NCI-H1105 (cell line): ENCODE data around the gene HOXD12.

ENCODE experiments used
- DNase-seq: peaks from one replicate; lab custom pipeline; 2025; lab: John Stamatoyannopoulos, UW

HOXD12 gene

DNA sequence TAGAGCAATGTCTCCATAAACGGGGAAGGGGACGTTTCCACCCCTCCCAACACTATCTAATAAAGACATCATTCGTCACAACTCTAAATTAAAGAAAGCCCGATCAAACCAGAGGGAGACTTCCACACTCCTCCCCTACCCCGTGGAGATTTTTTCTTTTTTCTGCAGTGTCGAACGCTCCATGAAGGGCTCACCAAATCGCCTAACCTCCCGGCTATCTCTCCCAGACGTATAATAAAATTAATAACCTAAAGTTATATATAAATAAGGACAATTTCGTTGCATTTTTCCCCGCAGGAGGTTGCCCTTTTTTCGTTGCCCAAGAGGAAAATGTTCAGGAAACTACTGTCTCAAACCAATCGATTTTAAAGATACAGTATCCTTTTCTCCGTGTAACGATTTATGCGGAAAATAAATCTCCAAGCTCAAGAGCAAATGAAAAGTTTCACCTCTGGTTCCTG is 18.2 kb upstream of the HOXD12 start:
- DNase-seq: no peak

DNA sequence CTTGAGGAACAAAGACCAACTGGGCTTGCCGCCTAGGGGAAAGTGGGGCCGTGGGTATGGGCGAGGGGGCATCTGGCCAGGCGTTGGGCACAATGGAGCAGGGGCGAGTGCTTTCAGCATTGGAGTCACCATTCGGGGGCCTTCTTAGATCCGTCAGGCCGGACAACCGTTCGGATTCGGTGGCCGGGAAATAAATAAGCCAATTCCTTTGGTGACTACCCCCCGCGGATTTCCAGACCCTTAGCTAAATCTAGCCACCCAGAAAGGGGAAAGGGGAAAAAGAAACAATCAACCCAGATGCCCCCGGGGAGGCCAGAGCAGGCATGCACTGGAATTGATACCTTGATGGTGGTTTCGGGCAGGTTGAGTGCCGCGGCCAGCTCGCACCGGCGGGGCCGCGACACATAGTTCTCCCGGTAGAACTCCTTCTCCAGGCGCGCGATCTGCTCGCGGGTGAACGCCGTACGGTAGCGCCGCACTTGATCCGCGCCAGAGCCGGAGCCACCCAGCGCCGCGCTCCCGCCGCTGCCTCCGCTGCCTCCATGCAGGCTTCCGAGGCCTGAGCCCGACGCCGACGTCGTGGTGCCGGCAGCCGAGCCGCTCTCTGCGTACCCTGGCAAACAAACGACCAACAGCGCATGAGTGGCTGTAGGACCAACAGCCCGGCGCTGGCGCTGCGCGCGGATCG is 17.6 kb upstream of the HOXD12 start:
- DNase-seq: no peak

DNA sequence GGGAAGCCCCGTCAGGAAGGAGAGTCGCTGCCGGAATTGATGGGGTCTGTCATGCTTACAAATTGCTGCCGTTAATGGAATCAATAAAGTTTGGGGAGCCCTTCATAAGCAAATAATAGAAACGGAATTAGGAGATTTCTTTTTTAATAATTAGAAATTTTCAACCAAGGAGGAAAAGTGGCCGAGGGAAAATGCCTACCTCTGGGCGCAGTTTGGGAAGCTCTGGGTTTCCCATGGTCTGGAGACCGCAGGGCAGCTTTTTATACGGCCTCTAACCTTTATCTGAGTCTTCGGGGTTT is 17.1 kb upstream of the HOXD12 start:
- no peak for DNase-seq

DNA sequence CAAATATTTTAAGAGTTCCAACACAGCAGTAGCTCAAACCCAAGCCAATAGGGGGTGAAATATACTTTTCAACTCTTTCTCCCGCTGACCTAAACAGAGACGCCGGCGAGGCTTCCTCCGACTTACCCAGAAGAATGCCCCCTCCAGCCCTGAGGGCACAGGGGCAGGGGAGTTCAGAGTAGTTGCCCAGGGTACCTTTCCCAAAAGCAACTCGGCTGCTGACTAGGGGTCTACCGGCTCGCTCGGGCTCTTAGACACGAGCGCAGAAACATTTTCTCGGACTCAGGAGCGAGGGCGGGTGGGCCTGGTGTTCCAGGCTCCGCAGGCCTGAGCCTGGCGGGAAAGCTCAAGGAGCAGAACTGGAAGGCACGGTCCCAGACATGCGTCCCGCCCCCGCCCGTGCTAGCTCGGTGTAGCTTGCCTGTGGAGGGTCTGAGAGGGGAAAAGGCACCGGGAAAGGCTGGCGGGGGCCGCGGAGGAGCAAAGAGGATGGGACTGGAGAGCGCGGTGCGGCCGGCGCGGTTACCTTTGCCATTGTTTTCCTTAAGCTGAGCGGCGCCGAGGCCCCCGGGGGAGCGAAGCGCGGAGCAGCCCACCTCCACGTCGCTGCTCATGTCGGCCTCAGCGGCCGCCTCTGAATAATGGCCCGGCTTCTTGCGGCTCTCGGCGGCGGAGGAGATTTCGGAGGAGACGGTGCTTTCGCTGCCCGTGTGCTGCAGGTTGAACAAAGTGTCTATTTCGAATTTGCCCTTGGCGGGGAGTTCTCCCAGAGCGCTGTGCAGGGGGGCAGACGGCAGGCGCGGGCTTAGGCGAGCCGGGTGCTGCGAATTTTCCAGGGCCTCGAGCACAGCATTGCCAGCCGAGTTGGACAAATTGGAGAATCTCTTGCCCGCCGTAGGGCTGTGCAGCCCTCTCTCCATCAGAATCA is 16.5 kb upstream of the HOXD12 start:
- DNase-seq: no peak

DNA sequence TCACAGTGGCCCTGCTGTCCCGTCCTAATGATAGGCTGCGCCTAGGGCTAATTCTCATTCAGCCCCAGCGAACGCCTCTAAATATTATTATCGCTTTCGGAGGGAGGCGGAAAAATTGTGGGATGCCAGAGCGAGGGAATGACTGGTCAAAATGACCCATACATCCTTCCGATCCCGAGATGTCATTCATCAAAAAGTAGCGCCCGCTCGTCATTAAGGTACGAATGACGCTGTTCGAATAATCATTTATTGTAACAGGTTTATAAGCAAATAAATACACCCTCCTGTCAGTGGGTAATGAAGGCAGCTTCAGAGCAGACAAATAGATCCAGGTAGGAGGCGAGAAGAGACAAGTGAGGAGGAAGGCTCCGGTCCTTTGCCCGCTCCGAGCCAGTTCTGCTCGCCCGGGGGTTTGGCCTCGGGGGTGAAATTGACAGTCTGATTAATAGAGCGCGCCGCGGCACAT is 15.8 kb upstream of the HOXD12 start, which contains the start of gene EVX2:
EVX2 (minus strand) TSS at position 167 of the 466 bp plus-strand sequence. CDS start 186 bp downstream, outside the sequence.
- DNase-seq: no peak

GRCh38 chr2:176084611-176085119 is 14.9 kb upstream of the HOXD12 start:
- no peak for DNase-seq

- no peak for DNase-seq
These were observed 14.3 kb upstream of the HOXD12 start for GRCh38 chr2:176085120-176085788.

GRCh38 chr2:176085861-176086771 is 13.5 kb upstream of the HOXD12 start:
- DNase-seq: no peak

DNA sequence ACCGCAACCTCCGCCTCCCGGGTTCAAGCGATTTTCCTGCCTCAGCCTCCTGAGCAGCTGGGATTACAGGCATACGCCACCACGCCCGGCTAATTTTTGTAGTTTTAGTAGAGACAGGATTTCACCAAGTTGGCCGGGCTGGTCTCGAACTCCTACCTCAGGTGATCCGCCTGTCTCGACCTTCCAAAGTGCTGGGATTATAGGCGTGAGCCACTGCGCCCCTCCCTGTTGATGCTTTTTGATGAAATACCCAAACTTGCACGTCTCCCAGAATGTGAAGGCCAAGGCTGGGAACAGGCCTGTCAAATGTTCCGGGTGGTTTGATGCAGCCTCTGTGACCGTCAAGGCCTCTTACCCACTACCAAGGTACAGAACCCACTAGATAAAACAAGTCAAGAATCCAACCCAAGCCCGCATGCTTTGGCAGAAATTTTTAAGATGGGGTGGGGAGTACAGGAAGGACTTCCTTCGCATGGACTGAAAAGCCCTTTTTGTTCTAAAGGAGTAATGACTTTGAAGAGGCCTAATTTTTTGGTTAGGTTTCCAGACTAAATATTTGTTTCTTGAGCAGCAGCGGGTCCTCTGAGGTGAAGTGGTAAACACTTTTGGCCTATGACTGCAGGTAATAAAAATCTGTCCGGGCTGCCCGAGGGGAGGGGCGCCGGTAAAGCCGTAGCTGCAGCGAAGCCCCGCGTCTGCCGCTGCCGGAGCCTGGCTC is 12.1 kb upstream of the HOXD12 start:
- no peak for DNase-seq

- DNase-seq: no peak
These were observed 11.3 kb upstream of the HOXD12 start for GRCh38 chr2:176088048-176088936.

DNA sequence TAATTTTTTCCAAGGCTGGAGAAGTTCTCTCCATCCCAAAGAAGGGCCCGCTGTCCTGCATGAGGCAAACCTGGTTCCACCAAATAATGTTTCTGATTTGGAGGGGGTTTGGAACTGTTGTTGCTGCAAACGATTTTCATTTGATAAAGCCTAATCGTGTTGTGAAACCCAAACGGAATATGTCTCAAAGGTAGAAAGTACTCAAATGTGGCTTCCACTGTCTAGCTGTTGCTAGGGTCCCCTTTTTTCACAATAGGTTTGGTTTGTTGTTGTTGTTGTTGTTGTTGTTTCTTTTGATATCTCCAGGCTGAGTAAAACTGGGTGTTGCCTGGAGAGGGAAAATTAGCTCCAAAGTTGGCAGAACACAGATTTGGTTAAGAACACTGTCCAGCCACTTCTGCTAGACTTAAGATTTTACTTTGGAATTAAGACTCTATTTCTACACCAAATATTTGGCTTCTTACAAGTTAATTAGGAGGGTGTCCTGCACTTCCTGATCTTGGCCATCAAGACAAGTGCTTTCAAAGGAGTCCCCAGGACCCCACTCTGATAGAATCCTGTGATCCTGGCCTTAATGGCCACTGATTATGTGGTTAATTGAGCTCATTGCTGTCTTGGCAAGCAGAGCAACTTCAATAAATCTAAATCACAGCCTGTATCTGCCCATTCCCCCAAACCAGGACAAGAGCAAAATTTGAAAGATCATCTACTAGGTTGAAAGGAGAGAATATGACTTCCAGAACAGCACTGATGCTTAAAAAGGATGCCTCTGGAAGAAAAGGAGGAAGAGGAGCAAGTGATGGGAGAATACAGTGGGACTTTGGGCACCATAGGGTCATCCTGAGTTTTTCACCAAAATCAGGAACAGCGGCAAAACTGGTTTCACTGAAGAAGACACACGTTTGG is 10.4 kb upstream of the HOXD12 start:
- DNase-seq: no peak

- no peak for DNase-seq
These were observed 9.7 kb upstream of the HOXD12 start for GRCh38 chr2:176089843-176090395.

DNA sequence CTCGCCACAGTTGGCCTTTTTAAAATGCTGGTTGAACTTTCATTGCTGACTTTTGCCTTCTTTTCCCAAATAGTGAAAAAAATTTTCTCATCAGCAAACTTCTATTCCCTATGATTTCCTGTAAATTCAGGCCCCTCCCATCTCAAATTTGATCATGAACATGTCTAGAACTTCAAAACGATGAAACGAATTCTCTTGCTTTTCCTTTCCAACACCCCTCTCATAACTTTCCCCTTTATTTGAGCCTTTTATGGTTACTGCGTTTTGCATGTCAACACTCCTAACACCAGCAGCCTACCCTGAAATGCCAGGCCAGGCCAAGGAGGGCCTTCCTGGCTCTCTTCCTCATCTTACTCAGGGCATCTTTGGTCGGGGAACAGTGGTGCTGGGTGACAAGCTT is 8.7 kb upstream of the HOXD12 start:
- DNase-seq: no peak

DNA sequence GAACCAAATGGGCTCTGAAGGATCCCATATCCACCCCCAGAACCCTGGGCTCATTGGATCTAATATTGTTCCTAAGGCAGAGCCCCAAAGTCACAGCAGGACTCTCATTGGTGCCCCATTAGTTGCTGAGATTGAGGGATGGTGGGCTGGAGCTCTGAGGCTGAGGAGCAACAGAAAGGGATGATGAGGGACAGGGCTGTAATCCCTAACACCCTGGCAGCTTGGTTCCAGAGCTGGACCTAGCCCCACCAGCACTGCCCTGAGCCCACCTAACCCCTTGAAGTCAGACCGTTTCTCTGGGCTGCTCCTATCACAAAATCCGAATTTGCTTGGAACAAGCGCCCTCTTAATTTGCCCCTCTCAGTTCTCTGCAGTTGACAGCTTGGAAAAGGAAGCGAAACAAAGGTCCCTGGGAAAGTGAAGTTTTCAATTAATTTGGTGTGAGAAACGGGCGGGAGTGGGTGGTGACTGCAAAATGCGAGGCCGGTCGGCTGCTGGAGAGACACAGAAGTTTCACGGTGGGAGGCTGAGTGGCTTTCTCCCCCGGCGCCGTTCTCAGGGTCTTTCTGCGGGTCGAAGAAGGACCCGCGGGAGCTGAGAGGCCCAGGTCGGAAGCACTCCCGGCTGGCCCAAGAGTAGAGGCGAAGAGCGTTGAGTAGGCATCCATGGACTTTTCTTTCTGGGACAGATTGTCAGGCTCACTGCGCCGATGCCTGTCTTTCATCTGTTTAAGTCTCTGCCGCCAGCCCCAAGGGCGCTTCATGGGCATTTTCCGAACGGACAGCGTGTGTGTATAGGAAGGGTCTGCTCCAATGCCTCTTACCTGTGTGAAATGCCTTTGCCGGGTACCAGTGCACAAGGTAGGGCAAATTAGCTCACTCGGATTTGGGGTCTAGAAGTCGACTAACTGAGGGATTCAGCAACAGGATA is 8.0 kb upstream of the HOXD12 start:
- DNase-seq: no peak

- DNase-seq: no peak
These were observed 7.1 kb upstream of the HOXD12 start, which contains the start of gene HOXD13 for GRCh38 chr2:176092270-176093144. Gene HOXD13 (plus strand): TSS chr2:176092721. CDS start chr2:176092891, 170 bp downstream.
